HepG2 (cell line): Measurements from ENCODE around the gene HARS2. TPM values are rescaled to one million over a fixed set of nuclear protein-coding genes. Genes with fewer than 3 reads are reported as not detected.

Experiments
- ATF6 ChIP-seq: sonication (generic); formaldehyde crosslinking; conservative IDR thresholded peaks from 2 replicates; pipeline ENCODE4 v1.4.0; 2020; ENCODE audit warnings: missing genetic modification reagents
- BRCA1 ChIP-seq: sonication (generic); formaldehyde crosslinking; IDR thresholded peaks from 2 replicates; pipeline ENCODE4 v1.4.0; 2020; ENCODE audit warnings: missing genetic modification reagents
- CBX2 ChIP-seq, 2 experiments: fragments of 200-600 bp in 1 of 2; sonication (generic); formaldehyde crosslinking in 1 of 2; IDR thresholded peaks; 2 replicates each; pipeline versions ENCODE4 v1.7.0 to v1.8.1; 2018 to 2022; ENCODE audit warnings: low read depth in 2 of 2, low read length in 1 of 2, mild to moderate bottlenecking in 1 of 2, missing genetic modification reagents in 1 of 2
- EEA1 ChIP-seq: sonication (generic); formaldehyde crosslinking; IDR thresholded peaks from 2 replicates; pipeline ENCODE4 v1.5.1; 2020; ENCODE audit warnings: mild to moderate bottlenecking, missing genetic modification reagents, borderline replicate concordance
- FOXO4 ChIP-seq: sonication (generic); formaldehyde crosslinking; conservative IDR thresholded peaks from 2 replicates; pipeline ENCODE4 v1.8.1; 2023; ENCODE audit warnings: missing genetic modification reagents
- JDP2 ChIP-seq: sonication (generic); formaldehyde crosslinking; IDR thresholded peaks from 2 replicates; pipeline ENCODE4 v1.8.1; 2022; ENCODE audit warnings: missing genetic modification reagents, borderline replicate concordance
- NR2F2 ChIP-seq: IDR thresholded peaks from 2 replicates; pipeline ENCODE4 v1.6.1; 2012; ENCODE audit warnings: low read depth, inconsistent platforms, borderline replicate concordance
- RBAK ChIP-seq: sonication (generic); formaldehyde crosslinking; IDR thresholded peaks from 2 replicates; pipeline ENCODE4 v1.5.1; 2020; ENCODE audit warnings: mild to moderate bottlenecking, missing genetic modification reagents
- SNAPC5 ChIP-seq: sonication (generic); formaldehyde crosslinking; IDR thresholded peaks from 2 replicates; pipeline ENCODE4 v1.8.1; 2023; ENCODE audit warnings: mild to moderate bottlenecking, missing genetic modification reagents, borderline replicate concordance
- TCF12 ChIP-seq, 2 experiments: fragments of 450-650 bp in 1 of 2; sonication (generic) in 1 of 2; formaldehyde crosslinking in 1 of 2; IDR thresholded peaks; 2 replicates each; pipeline versions ENCODE4 v1.6.1 to v1.8.0; 2017 to 2022; ENCODE audit warnings: antibody characterized with exemption in 1 of 2, mild to moderate bottlenecking in 1 of 2, missing genetic modification reagents in 1 of 2, moderate library complexity in 1 of 2
- TFE3 ChIP-seq: IDR thresholded peaks from 2 replicates; pipeline ENCODE4 v1.6.1; 2016
- ZNF276 ChIP-seq: sonication (generic); formaldehyde crosslinking; IDR thresholded peaks from 2 replicates; pipeline ENCODE4 v1.4.0; 2020; ENCODE audit warnings: mild to moderate bottlenecking, low read depth, missing genetic modification reagents
- ZNF383 ChIP-seq: sonication (generic); formaldehyde crosslinking; IDR thresholded peaks from 2 replicates; pipeline ENCODE4 v1.4.0; 2020; ENCODE audit warnings: missing genetic modification reagents, mild to moderate bottlenecking, borderline replicate concordance
- ZNF530 ChIP-seq: sonication (generic); formaldehyde crosslinking; IDR thresholded peaks from 2 replicates; pipeline ENCODE4 v1.5.0; 2020; ENCODE audit warnings: low read depth, mild to moderate bottlenecking, missing genetic modification reagents
- ZNF549 ChIP-seq: sonication (generic); formaldehyde crosslinking; IDR thresholded peaks from 2 replicates; pipeline ENCODE4 v1.5.0; 2020; ENCODE audit warnings: missing genetic modification reagents
- ZNF607 ChIP-seq: sonication (generic); formaldehyde crosslinking; IDR thresholded peaks from 2 replicates; pipeline ENCODE4 v1.5.1; 2020; ENCODE audit warnings: missing genetic modification reagents, mild to moderate bottlenecking, borderline replicate concordance
- ZNF790 ChIP-seq: sonication (generic); formaldehyde crosslinking; IDR thresholded peaks from 2 replicates; pipeline ENCODE4 v1.8.0; 2022; ENCODE audit warnings: missing genetic modification reagents, mild to moderate bottlenecking, borderline replicate concordance
- polyA plus RNA-seq, 8 experiments: library from polyadenylated mRNA; depleted of rRNA in 3 of 8; stranded (reverse) in 7 of 8; unstranded in 1 of 8; fragments of >200 nt; fragmentation: Illumina TruSeq in 4 of 8; extraction: Trizol in 4 of 8; gene quantifications; 2 replicates each; pipeline versions ENCODE4 v1.2.1 to v1.2.3, GENCODE V29; 2011 to 2016; ENCODE audit warnings: low read depth in 4 of 8, missing spikeins in 1 of 8, mixed read lengths in 1 of 8; ENCODE audit not compliant: insufficient read depth in 1 of 8
- total RNA-seq, 5 experiments: library from RNA; depleted of rRNA; stranded (reverse); fragments of >200 nt; fragmentation: Illumina TruSeq; extraction: Trizol; gene quantifications; 2 replicates each; pipeline ENCODE4 v1.2.3, GENCODE V29; 2016; ENCODE audit warnings: low read depth in 1 of 5

The HARS2 gene
- total and polyA plus RNA-seq, 2 of the 13 experiments (the other 11 are each of a cell fraction or from before 2014, with no cell fraction given): 17.9 to 25.8 TPM

GRCh38 chr5:140664359-140665119 lies 26.7 kb upstream of the HARS2 start, which contains the start of gene WDR55 (continued):
- TF ChIP-seq ATF6 (CRISPR knock-in tag) (no peak), TFE3 (peak; percentile 54; the same call in 1 of the 2 replicates), ZNF276 (CRISPR knock-in tag) (no peak), TCF12 (IDR thresholded peaks at IDR 0.05) (no peak), TCF12 (CRISPR knock-in tag; IDR thresholded peaks at IDR 0.05) (no peak), ZNF530 (CRISPR knock-in tag) (no peak), EEA1 (CRISPR knock-in tag) (peak; percentile 67; the same call in 1 of the 2 replicates), CBX2 (IDR thresholded peaks at IDR 0.05; ENCODE audit: low read depth, low read length) (no peak), CBX2 (CRISPR knock-in tag; IDR thresholded peaks at IDR 0.05; ENCODE audit: low read depth) (no peak), NR2F2 (no peak), BRCA1 (no peak), FOXO4 (CRISPR knock-in tag) (no peak), ZNF549 (no peak), RBAK (CRISPR knock-in tag) (no peak), ZNF383 (CRISPR knock-in tag) (peak; percentile 58; the same call in 1 of the 2 replicates), SNAPC5 (CRISPR knock-in tag) (no peak), ZNF607 (CRISPR knock-in tag) (peak; percentile 68), JDP2 (CRISPR knock-in tag) (no peak), ZNF790 (peak; percentile 75; the same call in 1 of the 2 replicates)
